GM21576 (cell line): ENCODE data around the gene TBCEL.

ENCODE experiments used
- ATAC-seq: cut with Tn5 transposase; IDR thresholded peaks from one replicate; pipeline ENCODE4 v1.9.1; 2021; ENCODE audit warnings: mild to moderate bottlenecking, moderate library complexity; ENCODE audit not compliant: unreplicated experiment

The TBCEL gene

GRCh38 chr11:121134741-121135312 is 110.9 kb downstream of the TBCEL start:
- ATAC-seq, result no peak

- ATAC-seq, result no peak
Measured at GRCh38 chr11:121137005-121137404, 113.1 kb downstream of the TBCEL start.

- no peak for ATAC-seq
Measured at GRCh38 chr11:121138259-121138658, 114.4 kb downstream of the TBCEL start.

- ATAC-seq, result no peak
Measured at GRCh38 chr11:121140369-121140768, 116.5 kb downstream of the TBCEL start.
